Colon (tissue), 2 donors: ENCODE measurements around the gene PRKX.
A peak's percentile ranks its signal among the peaks of the same experiment; 100 is the strongest.
"Not testable (repeated sequence)": the region's sequence is repeated elsewhere in the genome, so short reads cannot be mapped to it uniquely, and the experiment has no call there.

ENCODE experiments used
- FAIRE-seq: peaks from 2 replicates; lab custom pipeline; 2012; peaks lifted over from hg19 to GRCh38; lab: Jason Lieb, UNC
- donor health status: control.
- donor health status: control.

The PRKX gene

DNA sequence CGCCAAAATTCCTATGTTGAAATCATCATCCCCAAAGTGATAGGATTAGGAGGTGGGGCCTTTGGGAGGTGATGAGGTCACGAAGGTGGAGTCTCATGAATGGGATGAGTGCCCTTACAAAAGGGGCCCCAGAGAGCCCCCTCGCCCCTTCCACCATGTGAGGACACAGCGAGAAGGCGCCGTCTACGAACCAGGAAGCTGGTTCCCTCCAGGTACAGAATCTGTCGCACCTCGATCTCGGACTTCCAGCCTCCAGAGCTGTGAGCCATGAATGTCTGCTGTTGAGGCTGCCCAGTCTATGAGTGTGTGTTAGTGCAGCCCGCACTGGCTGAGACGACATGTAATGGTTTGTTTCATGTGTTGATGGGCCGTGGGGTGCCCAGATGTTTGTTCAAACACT is 60.3 kb downstream of the PRKX start:
- FAIRE-seq: no peak

- FAIRE-seq: peak; percentile 97
Measured at GRCh38 chrX:3651277-3651676, 62.2 kb downstream of the PRKX start.

- no peak for FAIRE-seq
Measured at GRCh38 chrX:3648084-3648483, 65.4 kb downstream of the PRKX start.

- not testable (repeated sequence) for FAIRE-seq
Measured at GRCh38 chrX:3639858-3640631, 73.4 kb downstream of the PRKX start.

GRCh38 chrX:3639236-3639635 is 74.2 kb downstream of the PRKX start:
- no peak for FAIRE-seq

- no peak for FAIRE-seq
Measured at GRCh38 chrX:3638280-3638873, 75.1 kb downstream of the PRKX start.

DNA sequence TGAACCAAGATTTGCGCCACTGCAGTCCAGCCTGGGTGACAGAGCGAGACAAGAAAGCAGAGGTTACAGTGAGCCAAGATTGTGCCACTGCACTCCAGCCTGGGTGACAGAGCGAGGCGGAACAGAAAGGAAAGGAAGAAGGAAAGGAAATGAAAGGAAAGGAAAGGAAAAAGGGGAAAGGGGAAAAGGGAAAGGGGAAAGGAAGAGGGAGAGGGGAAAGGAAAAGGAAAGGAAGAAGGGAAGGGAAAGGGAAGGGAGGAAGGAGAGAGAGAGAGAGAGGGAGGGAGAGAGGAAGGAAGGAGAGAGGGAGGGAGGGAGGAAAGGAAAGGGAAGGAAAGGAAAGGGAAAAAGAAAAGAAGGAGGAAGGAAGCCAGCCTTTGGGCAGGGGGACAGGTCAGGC is 76.6 kb downstream of the PRKX start:
- FAIRE-seq: no peak

DNA sequence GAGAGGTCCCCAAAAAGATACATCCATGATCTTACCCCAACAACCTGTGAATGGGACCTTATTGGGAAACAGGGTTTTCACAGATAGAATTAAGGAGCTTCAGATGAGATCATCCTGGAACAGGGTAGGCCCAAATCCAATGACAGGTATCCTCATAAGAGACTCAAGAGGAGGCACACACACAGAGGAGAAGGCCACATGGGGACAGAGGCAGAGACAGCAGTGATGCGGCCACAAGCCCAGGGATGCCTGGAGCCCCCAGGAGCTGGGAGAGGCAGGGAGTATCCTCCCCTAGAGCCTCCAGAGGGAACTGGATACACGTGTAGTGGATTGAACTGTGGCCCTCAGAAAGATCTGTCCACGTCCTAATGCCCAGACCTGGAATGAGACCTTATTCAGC is 82.3 kb downstream of the PRKX start:
- FAIRE-seq: no peak

- no peak for FAIRE-seq
Measured at GRCh38 chrX:3627594-3627993, 85.9 kb downstream of the PRKX start.

GRCh38 chrX:3621414-3621813 is 92.0 kb downstream of the PRKX start:
- no peak for FAIRE-seq

- FAIRE-seq: not testable (repeated sequence)
Measured at GRCh38 chrX:3611744-3612143, 101.7 kb downstream of the PRKX start.

GRCh38 chrX:3609810-3610209 is 103.6 kb downstream of the PRKX start:
- no peak for FAIRE-seq

- no peak for FAIRE-seq
Measured at GRCh38 chrX:3603026-3603661, 110.3 kb downstream of the PRKX start.

DNA sequence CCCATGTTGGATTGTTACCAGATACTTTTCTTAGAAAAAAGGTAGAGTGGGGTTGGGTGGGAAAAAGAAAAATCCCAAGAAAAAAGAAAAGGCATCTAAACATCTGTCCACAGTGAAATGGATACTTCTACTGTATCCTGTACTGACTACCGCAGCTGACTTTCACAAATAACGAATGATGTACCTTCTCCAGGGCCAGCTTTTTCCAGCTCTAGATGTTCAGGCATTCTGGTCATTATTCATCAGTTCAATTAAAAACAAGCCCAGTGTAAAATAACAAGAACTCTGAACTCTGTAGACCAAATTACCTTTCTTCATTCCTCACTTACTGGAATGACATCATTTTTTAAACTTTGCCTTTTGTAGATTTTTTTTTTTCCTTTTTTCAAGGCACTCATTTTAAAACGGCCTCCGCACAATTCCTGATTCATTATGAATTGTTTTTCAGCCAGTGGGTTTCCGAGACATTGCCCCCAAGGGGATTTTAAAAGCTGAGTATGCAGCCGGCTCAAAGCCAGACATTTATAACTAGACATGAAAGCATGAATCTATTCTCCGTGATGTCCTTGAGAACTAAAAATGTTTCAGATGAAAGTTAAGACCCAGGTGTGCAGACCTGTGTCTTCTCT is 113.5 kb downstream of the PRKX start:
- FAIRE-seq: no peak

DNA sequence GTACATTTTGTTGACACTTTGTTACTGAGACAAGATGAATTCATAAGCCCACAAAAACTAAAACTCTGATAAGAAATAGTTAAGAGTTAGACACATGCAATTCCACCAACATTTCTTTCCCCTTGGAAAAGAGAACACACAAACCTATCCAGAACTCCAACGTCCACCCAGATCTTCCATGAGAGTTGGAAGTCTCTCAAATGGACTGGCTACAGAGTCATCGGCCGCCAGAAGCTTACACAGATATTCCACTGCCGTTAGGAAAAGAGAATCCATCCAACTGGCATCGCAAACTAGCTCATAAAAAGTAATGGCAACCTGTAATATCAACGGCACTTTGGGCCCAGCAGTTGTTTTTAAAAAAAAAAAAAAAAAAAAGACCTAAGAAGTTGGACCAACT is 114.7 kb downstream of the PRKX start:
- no peak for FAIRE-seq

GRCh38 chrX:3598046-3598605 is 115.3 kb downstream of the PRKX start:
- FAIRE-seq: no peak

- FAIRE-seq: no peak
Measured at GRCh38 chrX:3592184-3592583, 121.3 kb downstream of the PRKX start.

DNA sequence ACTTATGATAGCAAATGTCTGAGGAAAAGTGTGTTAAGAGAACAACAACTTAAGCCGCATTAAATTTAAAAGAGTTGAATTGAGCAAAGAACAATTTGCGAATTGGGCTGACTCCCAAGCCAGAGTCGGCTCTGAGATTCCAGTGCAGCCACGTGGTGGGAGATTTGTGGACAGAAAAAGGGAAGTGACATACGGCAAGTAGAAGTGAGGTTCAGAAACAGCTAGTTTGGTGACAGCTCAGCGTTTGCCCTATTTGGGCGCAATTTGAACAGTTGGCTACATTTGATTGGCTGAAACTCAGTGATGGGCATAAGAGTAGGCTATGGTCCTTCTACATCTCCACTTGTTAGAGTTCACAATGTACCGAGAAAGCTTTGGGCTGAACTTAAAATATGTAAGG is 124.0 kb downstream of the PRKX start:
- no peak for FAIRE-seq

DNA sequence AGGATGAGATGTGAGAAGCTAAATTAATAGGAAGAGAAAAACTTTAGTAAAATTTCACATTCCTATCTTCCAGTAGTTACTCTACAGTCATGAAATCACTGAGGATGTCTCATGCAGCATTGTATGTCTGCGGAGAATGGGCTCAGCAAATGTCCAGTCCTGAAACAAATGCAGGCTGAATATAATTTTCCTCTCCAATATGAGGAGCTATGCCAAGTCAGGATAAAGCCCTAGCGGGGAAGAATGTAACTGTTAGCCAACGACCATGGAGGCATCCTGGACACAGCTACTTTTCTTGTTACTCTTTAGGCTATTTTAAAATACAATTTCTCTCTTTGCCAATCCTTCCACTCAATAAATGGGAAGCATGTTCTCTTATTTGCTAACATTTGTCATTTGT is 127.7 kb downstream of the PRKX start:
- no peak for FAIRE-seq

- FAIRE-seq: no peak
Measured at GRCh38 chrX:3584415-3584996, 128.9 kb downstream of the PRKX start.

- FAIRE-seq: no peak
Measured at GRCh38 chrX:3582451-3582850, 131.0 kb downstream of the PRKX start.

DNA sequence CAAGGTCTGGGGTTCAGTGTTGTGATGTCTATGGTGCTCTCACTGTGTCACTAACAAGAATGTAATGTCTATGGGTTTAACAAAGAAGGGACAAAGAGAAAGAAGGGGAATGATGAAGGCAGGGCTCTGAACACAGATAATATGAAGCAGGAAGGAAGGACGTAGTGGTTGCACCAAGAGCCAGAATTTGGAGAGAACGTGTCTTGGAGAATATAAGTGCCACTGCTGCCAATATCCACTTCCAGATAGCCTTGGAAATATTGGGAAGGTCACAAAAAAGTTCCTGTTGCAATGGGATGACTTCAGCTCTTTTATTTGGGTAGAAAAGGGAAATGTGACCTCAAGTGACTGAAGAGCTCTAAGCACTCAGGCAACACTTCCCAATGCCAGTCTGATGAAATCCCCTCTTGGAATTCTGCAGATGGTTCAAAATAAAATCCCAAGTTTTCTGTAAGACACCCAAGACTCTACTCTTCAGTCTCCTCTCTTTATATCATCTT is 131.8 kb downstream of the PRKX start:
- no peak for FAIRE-seq
